ENCODE measurements around the gene FRMD1. TPM values are rescaled to one million over a fixed set of nuclear protein-coding genes. Genes with fewer than 3 reads are reported as not detected.

FRMD1 gene
- total and polyA plus RNA-seq, 2 donors (not counting 1 experiment from before 2014, with no cell fraction given): not detected

- no peaks in the 10 kb centered on the region for H3K79me2 ChIP-seq (ENCODE audit: control insufficient read depth, insufficient read depth, low read length)
- no peak overlapping the region for H2AFZ ChIP-seq (ENCODE audit: insufficient read depth, low read depth, low read length, poor library complexity, severe bottlenecking)
- POLR2A ChIA-PET: no interaction called here
- no peak overlapping the region for H3K9ac ChIP-seq (ENCODE audit: low read length)
- Mint-ChIP-seq H3K9me3 (ENCODE audit: insufficient read depth) (no peaks in the 10 kb centered on the region), H3K4me1 (no peaks in the 10 kb centered on the region), H3K27ac (no peak overlapping the region), H3K27me3 (no peaks in the 10 kb centered on the region), H3K4me3 (no peak overlapping the region)
- ATAC-seq (ENCODE audit: low read depth): no peak
- no peak overlapping the region for H3K27ac ChIP-seq (ENCODE audit: low read length in 2 of 2)
- CTCF ChIA-PET: no interaction called here
- WGBS (ENCODE audit: insufficient coverage): 71% methylated on average over 4 of the region's 8 CpGs
- no peaks in the 10 kb centered on the region for H4K20me1 ChIP-seq (ENCODE audit: control insufficient read depth, insufficient read depth, low read length, poor library complexity, severe bottlenecking)
- TF ChIP-seq EZH2 (IDR thresholded peaks at IDR 0.05; ENCODE audit: borderline replicate concordance, insufficient read depth, low read depth, low read length, poor library complexity, severe bottlenecking): no peak
- no peak for TF ChIP-seq CTCF (IDR thresholded peaks at IDR 0.05)
- no peaks in the 10 kb centered on the region for H3K27me3 ChIP-seq (replicated peaks in 1 of 4; ENCODE audit: control extremely low read depth in 1 of 4, control insufficient read depth in 3 of 4, insufficient read depth in 4 of 4, low read length in 3 of 4)
- no peaks in the 10 kb centered on the region for H3K36me3 ChIP-seq (replicated peaks in 1 of 2; ENCODE audit: control extremely low read depth in 1 of 2, control insufficient read depth in 1 of 2, extremely low read depth in 1 of 2, insufficient read depth in 2 of 2, low read length in 1 of 2)
- H3K4me2 ChIP-seq (replicated peaks; ENCODE audit: low read depth, low read length, poor library complexity, severe bottlenecking): no peak overlapping the region
- no peak for DNase-seq
- H3K4me3 ChIP-seq (ENCODE audit: control extremely low read depth in 1 of 5, extremely low read depth in 1 of 5, insufficient read depth in 1 of 5, low read depth in 2 of 5, low read length in 4 of 5): no peak overlapping the region
- no peaks in the 10 kb centered on the region for H3K4me1 ChIP-seq (ENCODE audit: control insufficient read depth in 2 of 2, insufficient read depth in 2 of 2, low read length in 2 of 2)
- H3K9me3 ChIP-seq (ENCODE audit: control extremely low read depth in 1 of 3, control insufficient read depth in 2 of 3, insufficient read depth in 1 of 3, low read length in 2 of 3): peaks cover 0 to 28% (median 0%) of the 10 kb centered on the region in 3 donors
- intact Hi-C loops (cut with micrococcal nuclease): no loop called here
These were observed 42.3 kb upstream of the FRMD1 start for GRCh38 chr6:168121303-168121665.

GRCh38 chr6:168120390-168121302 lies 41.6 kb upstream of the FRMD1 start:
- ChIA-PET POLR2A (no interaction called here), CTCF (no interaction called here)
- no peaks in the 10 kb centered on the region for H4K20me1 ChIP-seq (ENCODE audit: control insufficient read depth, insufficient read depth, low read length, poor library complexity, severe bottlenecking)
- H3K4me3 ChIP-seq (ENCODE audit: control extremely low read depth in 1 of 5, extremely low read depth in 1 of 5, insufficient read depth in 1 of 5, low read depth in 2 of 5, low read length in 4 of 5): no peak overlapping the region
- TF ChIP-seq CTCF (IDR thresholded peaks at IDR 0.05): no peak
- no peak for TF ChIP-seq EZH2 (IDR thresholded peaks at IDR 0.05; ENCODE audit: borderline replicate concordance, insufficient read depth, low read depth, low read length, poor library complexity, severe bottlenecking)
- Mint-ChIP-seq H3K27ac (no peak overlapping the region), H3K27me3 (no peaks in the 10 kb centered on the region), H3K4me1 (no peaks in the 10 kb centered on the region), H3K9me3 (ENCODE audit: insufficient read depth) (no peaks in the 10 kb centered on the region), H3K4me3 (no peak overlapping the region)
- intact Hi-C loops (cut with micrococcal nuclease): no loop called here
- no peaks in the 10 kb centered on the region for H3K79me2 ChIP-seq (ENCODE audit: control insufficient read depth, insufficient read depth, low read length)
- no peaks in the 10 kb centered on the region for H3K27me3 ChIP-seq (replicated peaks in 1 of 4; ENCODE audit: control extremely low read depth in 1 of 4, control insufficient read depth in 3 of 4, insufficient read depth in 4 of 4, low read length in 3 of 4)
- peaks cover 0 to 29% (median 0%) of the 10 kb centered on the region in 3 donors for H3K9me3 ChIP-seq (ENCODE audit: control extremely low read depth in 1 of 3, control insufficient read depth in 2 of 3, insufficient read depth in 1 of 3, low read length in 2 of 3)
- no peaks in the 10 kb centered on the region for H3K36me3 ChIP-seq (replicated peaks in 1 of 2; ENCODE audit: control extremely low read depth in 1 of 2, control insufficient read depth in 1 of 2, extremely low read depth in 1 of 2, insufficient read depth in 2 of 2, low read length in 1 of 2)
- ATAC-seq (ENCODE audit: low read depth) (no peak), DNase-seq (no peak)
- H2AFZ ChIP-seq (ENCODE audit: insufficient read depth, low read depth, low read length, poor library complexity, severe bottlenecking): no peak overlapping the region
- no peak overlapping the region for H3K27ac ChIP-seq (ENCODE audit: low read length in 2 of 2)
- H3K4me1 ChIP-seq (ENCODE audit: control insufficient read depth in 2 of 2, insufficient read depth in 2 of 2, low read length in 2 of 2): no peaks in the 10 kb centered on the region
- 77% methylated on average over 14 of the region's 15 CpGs for WGBS (ENCODE audit: insufficient coverage)
- H3K9ac ChIP-seq (ENCODE audit: low read length): no peak overlapping the region
- no peak overlapping the region for H3K4me2 ChIP-seq (replicated peaks; ENCODE audit: low read depth, low read length, poor library complexity, severe bottlenecking)
